MM.1S (cell line): ENCODE results near the gene ENHO.

Source experiments
- DNase-seq: peaks from one replicate; pipeline ENCODE4 v3.0.0-alpha.2; 2015
- H2AFZ ChIP-seq: fragments of 300-600 bp; sonication (generic); 2 replicates; pipeline ENCODE4 v1.6.0; 2016; ENCODE audit warnings: antibody characterized with exemption, low read length
- H3F3A ChIP-seq: fragments of 300-600 bp; sonication (generic); 2 replicates; pipeline ENCODE4 v1.6.1; 2016; ENCODE audit warnings: mild to moderate bottlenecking, antibody characterized with exemption, low read length, moderate library complexity, mixed read lengths; ENCODE audit not compliant: insufficient read depth
- H3K27ac ChIP-seq: fragments of 300-600 bp; sonication (generic); 2 replicates; pipeline ENCODE4 v1.5.1; 2016; ENCODE audit warnings: mild to moderate bottlenecking, low read length
- H3K27me3 ChIP-seq: fragments of 300-600 bp; sonication (generic); replicated peaks from 2 replicates; pipeline ENCODE4 v1.6.0; 2016; ENCODE audit warnings: low read length; ENCODE audit not compliant: insufficient read depth
- H3K36me3 ChIP-seq: fragments of 300-600 bp; sonication (generic); replicated peaks from 2 replicates; pipeline ENCODE4 v1.6.1; 2016; ENCODE audit warnings: mild to moderate bottlenecking, low read length, mixed read lengths; ENCODE audit not compliant: insufficient read depth
- H3K4me1 ChIP-seq: fragments of 300-600 bp; sonication (generic); 2 replicates; pipeline ENCODE4 v1.6.1; 2016; ENCODE audit warnings: low read length, mixed read lengths
- H3K4me2 ChIP-seq: fragments of 300-600 bp; sonication (generic); 2 replicates; pipeline ENCODE4 v1.6.0; 2016; ENCODE audit warnings: low read depth, low read length
- H3K4me3 ChIP-seq: fragments of 300-600 bp; sonication (generic); 2 replicates; pipeline ENCODE4 v1.5.1; 2016; ENCODE audit warnings: low read length, mixed read lengths
- H3K79me2 ChIP-seq: fragments of 300-600 bp; sonication (generic); 2 replicates; pipeline ENCODE4 v1.6.1; 2016; ENCODE audit warnings: mixed run types, low read length, mixed read lengths
- H3K9ac ChIP-seq: fragments of 300-600 bp; sonication (generic); 2 replicates; pipeline ENCODE4 v1.6.1; 2016; ENCODE audit warnings: low read length, mixed read lengths
- H3K9me2 ChIP-seq: fragments of 300-600 bp; sonication (generic); replicated peaks from 2 replicates; pipeline ENCODE4 v1.6.1; 2016; ENCODE audit warnings: mild to moderate bottlenecking, low read length, mixed read lengths; ENCODE audit not compliant: insufficient read depth
- H3K9me3 ChIP-seq: fragments of 300-600 bp; sonication (generic); replicated peaks from 2 replicates; pipeline ENCODE4 v1.6.1; 2016; ENCODE audit warnings: mild to moderate bottlenecking, low read length, mixed read lengths; ENCODE audit not compliant: insufficient read depth
- H4K20me1 ChIP-seq: fragments of 300-600 bp; sonication (generic); 2 replicates; pipeline ENCODE4 v1.6.1; 2016; ENCODE audit warnings: mild to moderate bottlenecking, low read length, moderate library complexity, mixed read lengths; ENCODE audit not compliant: insufficient read depth
- EZH2 ChIP-seq: fragments of 300-600 bp; sonication (generic); optimal IDR thresholded peaks from 2 replicates; pipeline ENCODE3; 2017; ENCODE audit warnings: low read depth, mild to moderate bottlenecking, antibody characterized with exemption, low read length, mixed read lengths
- EZH2phosphoT487 ChIP-seq: fragments of 300-600 bp; sonication (generic); IDR thresholded peaks from 2 replicates; pipeline ENCODE4 v1.6.1; 2018; ENCODE audit warnings: antibody characterized with exemption, low read length
- TF ChIP-seq, protein P1 (sequence below): fragments of 300-600 bp; sonication (generic); IDR thresholded peaks from 2 replicates; pipeline ENCODE4 v1.5.1; 2016; ENCODE audit warnings: antibody characterized with exemption, low read length, mixed read lengths

Gene ENHO

DNA sequence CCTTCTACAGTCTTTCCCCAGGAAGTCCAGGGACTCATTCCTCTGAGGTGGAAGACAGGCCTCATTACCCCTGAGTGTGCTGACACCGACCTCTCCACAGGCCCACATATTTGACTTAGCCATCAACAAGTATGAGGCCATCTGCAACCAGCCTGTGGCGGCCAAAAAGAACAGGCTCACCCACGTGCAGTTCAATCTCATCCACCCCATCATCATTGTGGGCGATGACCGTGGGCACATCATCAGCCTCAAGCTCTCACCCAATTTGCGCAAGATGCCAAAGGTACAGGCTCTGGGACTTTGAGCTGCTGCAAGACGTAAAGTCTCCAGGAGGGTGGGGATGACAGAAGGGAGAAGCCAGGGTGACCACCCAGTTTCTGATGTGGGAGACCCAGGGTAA is 5.6 kb downstream of the ENHO start:
- Histone ChIP-seq H3F3A (0 out of 2 replicates have a peak, but pooled peaks cover under 1% of the 10 kb centered on the region), H3K4me2 (no peak overlapping the region), H3K27ac (no peak overlapping the region), H4K20me1 (no peaks in the 10 kb centered on the region), H3K4me1 (no peaks in the 10 kb centered on the region), H3K9ac (no peak overlapping the region), H3K27me3 (peaks cover 8% of the 10 kb centered on the region; the same call in 1 of the 2 replicates), H3K9me2 (no peaks in the 10 kb centered on the region), H3K36me3 (no peaks in the 10 kb centered on the region), H3K4me3 (no peak overlapping the region), H2AFZ (no peak overlapping the region), H3K9me3 (no peaks in the 10 kb centered on the region), H3K79me2 (no peaks in the 10 kb centered on the region)
- no peak for DNase-seq
- TF ChIP-seq, protein P1, sequence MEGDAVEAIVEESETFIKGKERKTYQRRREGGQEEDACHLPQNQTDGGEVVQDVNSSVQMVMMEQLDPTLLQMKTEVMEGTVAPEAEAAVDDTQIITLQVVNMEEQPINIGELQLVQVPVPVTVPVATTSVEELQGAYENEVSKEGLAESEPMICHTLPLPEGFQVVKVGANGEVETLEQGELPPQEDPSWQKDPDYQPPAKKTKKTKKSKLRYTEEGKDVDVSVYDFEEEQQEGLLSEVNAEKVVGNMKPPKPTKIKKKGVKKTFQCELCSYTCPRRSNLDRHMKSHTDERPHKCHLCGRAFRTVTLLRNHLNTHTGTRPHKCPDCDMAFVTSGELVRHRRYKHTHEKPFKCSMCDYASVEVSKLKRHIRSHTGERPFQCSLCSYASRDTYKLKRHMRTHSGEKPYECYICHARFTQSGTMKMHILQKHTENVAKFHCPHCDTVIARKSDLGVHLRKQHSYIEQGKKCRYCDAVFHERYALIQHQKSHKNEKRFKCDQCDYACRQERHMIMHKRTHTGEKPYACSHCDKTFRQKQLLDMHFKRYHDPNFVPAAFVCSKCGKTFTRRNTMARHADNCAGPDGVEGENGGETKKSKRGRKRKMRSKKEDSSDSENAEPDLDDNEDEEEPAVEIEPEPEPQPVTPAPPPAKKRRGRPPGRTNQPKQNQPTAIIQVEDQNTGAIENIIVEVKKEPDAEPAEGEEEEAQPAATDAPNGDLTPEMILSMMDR = no peak
- TF ChIP-seq EZH2 (no peak), EZH2phosphoT487 (no peak)

DNA sequence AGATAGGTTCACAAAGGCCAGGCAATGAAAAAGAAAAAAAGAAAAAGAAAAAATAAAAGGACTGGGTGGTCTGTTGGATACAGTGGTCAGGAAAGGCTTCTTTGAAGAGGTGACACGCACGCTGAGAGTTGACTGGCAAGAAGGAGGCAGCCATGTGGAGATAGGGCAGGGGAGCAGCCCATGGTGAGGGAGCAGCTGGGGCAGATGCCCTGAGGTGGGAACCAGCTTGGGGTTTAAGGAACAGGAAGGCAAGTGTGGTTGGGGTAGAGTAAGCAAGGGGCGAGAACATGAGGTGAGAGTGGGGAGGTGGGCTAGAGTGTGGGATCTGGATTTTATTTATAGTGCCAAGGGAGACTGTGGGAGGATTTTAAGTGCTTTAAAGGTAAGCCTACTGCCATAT is 6.8 kb downstream of the ENHO start:
- Histone ChIP-seq H3K4me1 (no peaks in the 10 kb centered on the region), H3K27me3 (peaks cover 6% of the 10 kb centered on the region; the same call in 1 of the 2 replicates), H3F3A (no peaks in the 10 kb centered on the region), H3K36me3 (no peaks in the 10 kb centered on the region), H3K9me2 (no peaks in the 10 kb centered on the region), H3K27ac (no peak overlapping the region), H2AFZ (no peak overlapping the region), H3K9me3 (no peaks in the 10 kb centered on the region), H4K20me1 (no peaks in the 10 kb centered on the region), H3K79me2 (no peaks in the 10 kb centered on the region), H3K9ac (no peak overlapping the region), H3K4me3 (no peak overlapping the region), H3K4me2 (no peak overlapping the region)
- DNase-seq = no peak
- no peak for TF ChIP-seq EZH2
- TF ChIP-seq EZH2phosphoT487 = no peak
- TF ChIP-seq, protein P1 = no peak

DNA sequence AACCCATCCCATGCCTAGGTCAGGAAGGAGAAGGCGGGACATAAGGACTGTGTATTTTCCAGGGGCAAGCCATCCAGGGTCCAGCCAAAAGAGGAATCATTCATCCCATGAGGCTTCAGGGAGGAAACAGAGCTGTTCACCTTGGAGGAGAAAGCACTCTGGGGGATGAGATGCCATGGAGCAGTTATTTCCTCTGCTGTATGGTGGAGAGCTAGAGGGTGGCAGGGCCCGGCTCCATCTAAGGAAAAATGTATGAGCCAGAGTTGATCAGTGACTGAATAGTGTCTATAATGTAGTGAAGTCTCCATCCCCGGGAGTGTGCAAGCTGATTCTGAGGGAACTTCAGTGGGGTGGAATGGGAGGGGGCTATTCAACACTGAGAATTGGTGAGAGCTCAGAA is 8.0 kb downstream of the ENHO start:
- no peaks in the 10 kb centered on the region for H3F3A ChIP-seq
- H3K27me3 ChIP-seq = peaks cover 6% of the 10 kb centered on the region; the same call in 1 of the 2 replicates
- H3K4me3 ChIP-seq = no peak overlapping the region
- DNase-seq = no peak
- TF ChIP-seq, protein P1 = no peak
- TF ChIP-seq EZH2phosphoT487 (no peak), EZH2 (no peak)
- H2AFZ ChIP-seq = no peak overlapping the region
- H3K9me2 ChIP-seq = no peaks in the 10 kb centered on the region
- no peaks in the 10 kb centered on the region for H3K36me3 ChIP-seq
- no peaks in the 10 kb centered on the region for H4K20me1 ChIP-seq
- no peaks in the 10 kb centered on the region for H3K79me2 ChIP-seq
- no peak overlapping the region for H3K9ac ChIP-seq
- H3K4me2 ChIP-seq = no peak overlapping the region
- no peak overlapping the region for H3K27ac ChIP-seq
- H3K4me1 ChIP-seq = no peaks in the 10 kb centered on the region
- no peaks in the 10 kb centered on the region for H3K9me3 ChIP-seq
